NK-92 treated with Interleukin-12 subunit alpha and Interleukin-12 subunit beta, amount 100 ng/mL, for 24 hours (cell line): ENCODE results near the gene ZMYND8.
"Not testable (repeated sequence)": the region's sequence is repeated elsewhere in the genome, so short reads cannot be mapped to it uniquely, and the experiment has no call there.

ENCODE experiments used
- DNase-seq: peaks from one replicate; lab custom pipeline; 2025; lab: John Stamatoyannopoulos, UW

Gene ZMYND8

GRCh38 chr20:47204008-47204849 lies 152.3 kb downstream of the ZMYND8 start:
- no peak for DNase-seq

GRCh38 chr20:47202733-47203667 lies 153.5 kb downstream of the ZMYND8 start:
- no peak for DNase-seq

DNA sequence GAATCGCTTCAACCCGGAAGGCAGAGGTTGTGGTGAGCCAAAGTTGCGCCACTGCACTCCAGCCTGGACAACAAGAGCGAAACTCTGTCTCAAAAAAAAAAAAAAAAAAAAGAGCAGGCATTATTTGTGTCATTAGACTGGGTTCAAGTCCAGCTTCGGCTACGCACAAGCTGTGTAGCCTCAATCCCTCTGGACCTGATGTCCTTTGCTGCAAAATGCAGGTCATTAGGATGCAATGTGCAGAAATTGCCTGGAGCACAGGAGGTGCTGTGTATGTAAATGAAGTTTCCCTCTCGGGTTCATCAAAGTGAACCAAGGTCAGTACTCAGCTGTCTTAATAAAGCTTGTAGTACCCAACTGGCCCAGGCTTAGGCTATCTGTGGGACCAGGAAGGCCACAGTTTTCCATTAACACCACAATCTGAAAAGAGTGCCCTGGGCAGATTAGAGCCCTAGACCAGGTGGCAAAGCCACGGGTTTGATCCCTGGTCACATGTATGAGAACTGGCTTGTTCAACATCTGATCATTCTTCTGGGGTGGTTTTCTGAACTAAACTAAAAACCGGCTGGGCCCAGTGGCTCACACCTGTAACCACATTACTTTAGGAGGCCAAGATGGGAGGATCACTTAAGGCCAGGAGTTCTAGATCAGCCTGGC lies 155.3 kb downstream of the ZMYND8 start:
- no peak for DNase-seq

DNA sequence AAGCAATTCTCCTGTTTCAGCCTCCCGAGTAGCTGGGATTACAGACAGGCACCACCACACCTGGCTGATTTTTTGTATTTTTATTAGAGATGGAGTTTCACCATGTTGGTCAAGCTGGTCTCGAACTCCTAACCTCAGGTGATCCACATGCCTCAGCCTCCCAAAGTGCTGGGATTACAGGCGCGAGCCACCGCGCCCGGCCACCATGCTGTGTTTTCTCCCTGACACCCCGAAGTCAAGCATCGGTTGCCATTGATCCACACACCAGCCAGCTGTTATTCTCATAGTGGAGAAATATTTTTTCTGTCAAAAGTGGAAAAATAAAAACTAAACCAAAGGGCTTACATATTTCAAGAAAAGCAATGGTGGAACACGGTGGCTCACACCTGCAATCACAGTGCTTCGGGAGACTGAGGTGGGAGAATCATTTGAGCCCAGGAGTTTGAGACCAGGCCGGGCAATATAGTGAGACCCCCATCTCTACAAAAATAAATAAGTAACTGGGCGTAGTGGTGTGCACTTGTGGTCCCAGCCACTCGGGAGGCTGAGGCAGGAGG lies 157.4 kb downstream of the ZMYND8 start:
- DNase-seq: no peak

GRCh38 chr20:47198254-47198671 lies 158.2 kb downstream of the ZMYND8 start:
- no peak for DNase-seq

- DNase-seq: peak; percentile 50
These were observed 160.1 kb downstream of the ZMYND8 start for GRCh38 chr20:47196091-47197081.

GRCh38 chr20:47195573-47195972 lies 160.9 kb downstream of the ZMYND8 start:
- DNase-seq: no peak

DNA sequence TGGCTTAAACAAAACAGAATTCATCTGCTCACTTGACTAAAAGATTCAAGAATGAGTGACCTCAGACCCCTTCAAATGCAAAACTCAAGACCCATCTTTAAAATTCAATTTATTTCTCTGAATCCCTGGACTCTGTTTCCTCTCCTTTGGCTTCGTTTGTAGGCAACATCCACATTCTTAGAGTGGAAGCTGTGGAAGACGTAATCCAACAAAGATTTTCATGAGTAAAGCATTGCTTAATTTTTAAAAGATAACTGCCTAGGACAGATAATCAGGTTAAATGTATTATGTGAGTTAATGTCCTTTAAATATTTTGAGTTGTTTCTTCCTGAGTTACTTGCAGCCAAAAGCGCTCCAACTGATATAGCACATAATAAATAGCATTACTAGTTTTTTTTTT lies 164.5 kb downstream of the ZMYND8 start:
- DNase-seq: no peak

DNA sequence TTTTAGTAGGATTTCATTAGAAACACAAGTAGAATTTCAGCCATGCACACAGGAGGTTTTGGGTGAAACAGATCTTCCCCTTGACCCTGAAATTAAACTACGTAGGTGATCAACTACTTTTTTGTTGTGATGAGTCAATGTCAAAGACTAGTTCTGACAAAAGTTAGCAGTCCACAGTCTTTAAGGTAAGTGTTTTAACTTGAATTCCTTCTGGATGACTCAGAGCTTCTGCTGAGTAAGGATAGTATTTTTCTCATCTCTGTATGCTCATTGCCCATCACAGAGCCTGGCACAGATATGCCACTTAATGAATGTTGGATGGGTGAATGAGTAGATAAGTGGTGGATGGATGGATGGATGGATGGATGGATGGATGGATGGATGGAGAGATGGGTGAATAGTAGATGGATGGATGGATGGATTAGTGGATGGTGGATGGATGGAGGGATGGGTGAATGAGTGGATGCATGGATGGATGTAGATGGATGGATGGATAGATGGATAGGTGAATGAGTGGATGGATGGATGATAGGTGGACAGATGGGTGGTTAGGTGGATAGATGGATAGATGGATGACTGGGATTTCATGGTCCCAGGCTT lies 165.3 kb downstream of the ZMYND8 start:
- no peak for DNase-seq

DNA sequence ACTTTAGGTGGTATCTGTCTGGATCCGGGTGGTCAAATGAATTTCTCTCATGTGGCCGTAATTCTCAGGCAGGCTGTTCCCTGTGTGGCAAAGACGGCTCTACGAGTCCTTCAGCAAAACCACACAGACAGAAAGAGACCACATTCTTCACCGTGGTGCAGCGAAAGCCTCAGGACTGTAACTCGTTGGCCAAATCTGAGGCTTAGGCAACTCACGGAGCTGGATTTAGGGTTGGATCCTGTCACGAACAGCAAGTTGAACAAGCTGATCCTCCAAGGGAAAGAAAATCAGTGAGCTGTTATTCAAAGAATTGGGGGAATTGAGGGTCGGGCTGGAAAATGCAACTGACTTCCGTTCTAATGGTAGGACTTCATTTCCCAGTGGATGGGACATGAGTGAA lies 167.4 kb downstream of the ZMYND8 start:
- no peak for DNase-seq

DNA sequence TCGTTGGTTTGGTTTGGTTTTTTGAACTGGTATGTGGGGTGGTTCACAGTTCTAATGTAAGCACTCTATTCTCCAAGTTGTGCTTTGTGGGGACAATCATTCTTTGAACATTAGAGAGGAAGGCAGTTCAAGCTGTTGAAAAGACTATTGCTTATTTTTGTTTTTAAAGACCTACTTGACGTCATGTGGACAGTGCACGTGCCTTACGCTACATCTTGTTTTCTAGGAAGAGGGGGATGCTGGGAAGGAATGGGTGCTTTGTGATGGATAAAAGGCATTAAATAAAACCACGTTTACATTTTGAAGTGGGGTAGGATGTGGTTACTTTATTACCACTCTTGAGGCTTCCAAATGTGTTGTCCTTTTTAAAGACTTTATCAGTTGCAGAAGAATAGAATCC lies 168.0 kb downstream of the ZMYND8 start:
- no peak for DNase-seq

GRCh38 chr20:47187450-47188195 lies 168.9 kb downstream of the ZMYND8 start:
- no peak for DNase-seq

DNA sequence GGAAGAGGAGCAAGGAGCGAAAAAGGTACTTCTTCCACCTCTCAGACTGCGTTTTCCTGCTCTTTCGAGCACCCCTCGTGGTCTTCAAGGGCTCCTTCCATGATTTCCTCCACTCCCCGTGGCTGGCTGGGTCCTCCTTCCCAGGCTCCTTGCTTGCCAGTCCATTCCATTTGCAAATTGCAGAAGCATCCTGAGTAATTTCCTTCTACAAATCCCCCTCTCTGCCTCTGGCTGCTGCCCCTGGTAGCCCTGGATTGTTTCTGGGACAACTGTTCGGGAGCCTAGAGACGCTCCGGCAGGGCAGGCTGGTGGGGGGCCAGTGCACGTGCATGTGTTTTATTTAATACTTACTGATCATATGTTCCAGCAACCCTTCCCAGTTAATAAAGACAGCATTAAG lies 173.1 kb downstream of the ZMYND8 start:
- no peak for DNase-seq

DNA sequence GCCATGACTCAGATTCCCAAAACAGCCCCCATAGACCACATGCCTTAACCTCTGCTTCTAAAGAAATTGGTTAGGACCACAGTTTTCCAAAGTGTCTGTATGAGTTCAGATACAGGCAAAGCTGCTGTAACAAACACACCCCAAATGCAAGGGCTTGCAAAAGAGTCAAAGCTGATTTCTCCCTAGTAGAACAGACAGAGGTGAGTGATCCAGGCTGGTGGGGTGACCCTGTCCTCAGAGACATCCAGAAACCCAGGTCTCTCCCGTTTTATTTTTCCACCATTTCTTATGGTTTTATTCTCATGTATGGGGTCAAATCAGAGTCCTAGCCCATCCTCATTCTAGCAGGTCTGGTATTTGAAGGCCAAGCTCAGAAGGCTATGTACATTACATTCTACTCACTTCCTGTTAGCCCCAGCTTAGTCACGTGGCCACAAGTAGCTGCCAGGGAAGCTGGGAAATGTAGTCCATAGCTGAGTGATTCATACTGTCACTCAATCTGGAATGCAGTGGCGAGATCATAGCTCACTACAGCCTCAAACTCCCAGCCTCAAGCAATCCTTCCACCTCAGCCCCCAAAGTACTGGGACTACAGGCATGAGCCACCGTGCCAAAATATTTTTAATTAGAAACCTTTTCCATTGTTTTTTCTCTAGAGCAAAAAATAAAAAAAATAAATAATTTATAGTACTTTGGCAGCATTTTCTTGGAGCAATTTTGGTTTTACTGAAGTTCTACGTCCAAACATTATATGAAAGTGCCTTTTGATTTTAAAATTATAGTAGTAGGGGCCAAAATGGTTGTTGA lies 175.2 kb downstream of the ZMYND8 start:
- DNase-seq: no peak

- DNase-seq: no peak
These were observed 177.2 kb downstream of the ZMYND8 start for GRCh38 chr20:47179267-47179666.

- no peak for DNase-seq
These were observed 177.6 kb downstream of the ZMYND8 start for GRCh38 chr20:47178851-47179250.

GRCh38 chr20:47178277-47178676 lies 178.2 kb downstream of the ZMYND8 start:
- DNase-seq: no peak

DNA sequence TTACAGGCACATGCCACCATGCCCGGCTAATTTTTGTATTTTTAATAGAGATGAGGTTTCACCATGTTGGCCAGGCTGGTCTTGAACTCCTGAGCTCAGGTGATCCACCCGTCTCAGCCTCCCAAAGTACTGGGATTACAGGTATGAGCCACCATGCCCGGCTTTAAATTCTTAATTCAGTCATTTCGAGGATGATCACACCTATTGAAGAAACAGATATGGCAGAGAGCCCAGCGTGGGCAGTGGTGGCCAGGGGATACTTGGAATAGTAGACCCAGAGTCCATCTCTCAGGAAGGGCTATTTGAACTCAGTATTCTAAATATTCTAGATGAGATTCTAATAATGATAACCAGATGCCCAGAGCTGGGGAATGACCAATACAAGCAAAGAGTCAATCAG lies 180.3 kb downstream of the ZMYND8 start:
- DNase-seq: not testable (repeated sequence)

- no peak for DNase-seq
These were observed 181.0 kb downstream of the ZMYND8 start for GRCh38 chr20:47175493-47175892.
